Naive thymus-derived CD8-positive, alpha-beta T cell (primary cell): Measurements from ENCODE around the gene RPTOR. TPM values are rescaled to one million over a fixed set of nuclear protein-coding genes. Genes with fewer than 3 reads are reported as not detected.
"Not testable (repeated sequence)": the region's sequence is repeated elsewhere in the genome, so short reads cannot be mapped to it uniquely, and the experiment has no call there.

Experiments used
- ATAC-seq, 2 donors: fragments of 150-1000 bp; cut with Tn5 transposase in 1 of 2; sonication (Bioruptor Pico), chemical (Tn5 transposase) in 1 of 2; 1 replicate in 1 of 2; 2 replicates in 1 of 2; pipeline ENCODE4 v1.10.0; 2021; ENCODE audit warnings: mild to moderate bottlenecking in 2 of 2, moderate library complexity in 2 of 2
- POLR2A ChIA-PET: fragments of 350-600 bp; sonication (Branson Sonifier 250); formaldehyde crosslinking; loops from one replicate; lab custom pipeline; 2021; ENCODE audit warnings: antibody characterized with exemption; lab: Charles Lee
- DNase-seq, 10 donors: peaks; one replicate each; pipeline versions ENCODE4 v3.0.0 to v3.0.0-alpha.2; 2020 to 2022
- H3K27ac Mint-ChIP-seq, 10 donors: one replicate each; pipeline ENCODE4 v1.8.0; 2020 to 2022; ENCODE audit warnings: mild to moderate bottlenecking in 10 of 10, mixed read lengths in 10 of 10, moderate library complexity in 4 of 10, inconsistent platforms in 1 of 10
- H3K27me3 Mint-ChIP-seq, 5 donors: one replicate each; pipeline ENCODE4 v1.8.0; 2021 to 2022; ENCODE audit warnings: mixed read lengths in 5 of 5
- H3K36me3 Mint-ChIP-seq, 3 donors: one replicate each; pipeline ENCODE4 v1.8.0; 2020 to 2022; ENCODE audit warnings: mixed read lengths in 3 of 3, mild to moderate bottlenecking in 2 of 3, inconsistent platforms in 1 of 3
- H3K4me1 Mint-ChIP-seq, 4 donors: one replicate each; pipeline ENCODE4 v1.8.0; 2021 to 2022; ENCODE audit warnings: mixed read lengths in 4 of 4
- H3K4me3 Mint-ChIP-seq, 10 donors: one replicate each; pipeline ENCODE4 v1.8.0; 2020 to 2022; ENCODE audit warnings: mild to moderate bottlenecking in 10 of 10, mixed read lengths in 10 of 10, moderate library complexity in 6 of 10, inconsistent platforms in 1 of 10
- H3K9me3 Mint-ChIP-seq, 9 donors: one replicate each; pipeline ENCODE4 v1.8.0; 2020 to 2022; ENCODE audit warnings: mixed read lengths in 9 of 9, mild to moderate bottlenecking in 3 of 9, inconsistent platforms in 1 of 9, moderate library complexity in 1 of 9
- polyA plus RNA-seq, 3 donors: library from polyadenylated mRNA; unstranded; fragments of 300-500 nt; fragmentation: Illumina TruSeq; gene quantifications; one replicate each; pipeline ENCODE4 v1.2.3, GENCODE V29; 2021
- total RNA-seq, 8 experiments: library from RNA in 2 of 8; stranded (reverse) in 2 of 8; gene quantifications; one replicate each; pipeline ENCODE4 v1.2.3 and lab custom pipeline; 2021 to 2026

RPTOR gene
- total and polyA plus RNA-seq, 5 experiments from 2014 or later = 5.3 to 53.9 (median 10.2) TPM

- H3K36me3 Mint-ChIP-seq, H3K27me3 Mint-ChIP-seq, ATAC-seq, DNase-seq, H3K9me3 Mint-ChIP-seq: not testable (repeated sequence)
- peaks cover 22 to 72% (median 61%) of the 10 kb centered on the region in 4 donors for H3K4me1 Mint-ChIP-seq
- POLR2A ChIA-PET = interaction anchor here (2.1 kb wide), 1 partner anchor 10 kb away, joined by 8 read pairs; no protein-coding TSS in a partner anchor
- H3K27ac Mint-ChIP-seq = peak overlapping the region; percentile 63 to 94 (median 85)
- peak overlapping the region; percentile 8 to 77 (median 64) for H3K4me3 Mint-ChIP-seq
Measured at GRCh38 chr17:80764627-80765145, 220.0 kb downstream of the RPTOR start.

- ATAC-seq (peak in 1 of 2 donors; percentile 51), DNase-seq (no peak)
- Mint-ChIP-seq H3K36me3 (peaks cover 0 to 3% (median 0%) of the 10 kb centered on the region in 3 donors), H3K9me3 (no peaks in the 10 kb centered on the region), H3K27me3 (no peaks in the 10 kb centered on the region), H3K4me3 (peak overlapping the region; percentile 10 to 77 (median 64)), H3K27ac (peak overlapping the region; percentile 63 to 94 (median 84)), H3K4me1 (peaks cover 22 to 76% (median 60%) of the 10 kb centered on the region in 4 donors)
- POLR2A ChIA-PET = interaction anchor here (0.6 to 2.1 kb wide), 2 partner anchors 10 to 113 kb away, joined by 4 to 8 read pairs; no protein-coding TSS in a partner anchor
Measured at GRCh38 chr17:80765241-80765961, 220.8 kb downstream of the RPTOR start.

- H3K36me3 Mint-ChIP-seq = peaks cover 0 to 8% (median 0%) of the 10 kb centered on the region in 3 donors
- POLR2A ChIA-PET = interaction anchor here (2.1 kb wide), 1 partner anchor 9 kb away, joined by 8 read pairs; no protein-coding TSS in a partner anchor
- H3K9me3 Mint-ChIP-seq = no peaks in the 10 kb centered on the region
- H3K4me1 Mint-ChIP-seq = peaks cover 30 to 78% (median 60%) of the 10 kb centered on the region in 4 donors
- H3K27me3 Mint-ChIP-seq = no peaks in the 10 kb centered on the region
- H3K4me3 Mint-ChIP-seq = peak overlapping the region in 2 of 10 donors; percentile 9 to 64
- peak overlapping the region in 7 of 10 donors; percentile 45 to 94 (median 82) for H3K27ac Mint-ChIP-seq
- no peak for DNase-seq
- ATAC-seq = no peak
Measured at GRCh38 chr17:80766290-80766855, 221.7 kb downstream of the RPTOR start.

DNA sequence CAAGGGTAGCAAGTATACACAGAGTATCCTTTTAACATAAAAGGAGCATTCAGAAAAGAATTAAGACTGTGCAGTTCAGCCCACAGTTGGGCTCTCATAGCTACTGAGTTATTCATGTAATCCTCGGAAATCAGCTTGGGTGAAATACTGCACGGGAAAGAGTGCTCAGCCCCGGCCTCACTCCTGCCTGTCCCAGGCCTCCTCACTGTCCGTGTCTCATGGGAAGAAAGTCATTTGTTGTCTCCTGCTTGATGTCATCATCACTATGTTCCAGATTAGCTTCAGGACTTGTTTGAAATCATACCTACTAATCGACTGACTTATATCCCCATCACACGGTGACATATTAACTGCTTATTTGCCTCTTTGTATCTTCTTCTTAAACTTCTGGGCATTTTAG is 223.8 kb downstream of the RPTOR start:
- Mint-ChIP-seq H3K4me3 (no peak overlapping the region), H3K4me1 (peaks cover 26 to 75% (median 53%) of the 10 kb centered on the region in 4 donors), H3K27ac (no peak overlapping the region), H3K36me3 (peaks cover 0 to 8% (median 0%) of the 10 kb centered on the region in 3 donors), H3K9me3 (no peaks in the 10 kb centered on the region), H3K27me3 (no peaks in the 10 kb centered on the region)
- POLR2A ChIA-PET = interaction anchor here (1.0 to 1.3 kb wide), 3 partner anchors 13 to 24 kb away, joined by 3 to 5 read pairs (median 4); no protein-coding TSS in a partner anchor
- DNase-seq (no peak), ATAC-seq (no peak)

- ATAC-seq (no peak), DNase-seq (no peak)
- H3K27me3 Mint-ChIP-seq = no peaks in the 10 kb centered on the region
- no peaks in the 10 kb centered on the region for H3K9me3 Mint-ChIP-seq
- peak overlapping the region in 3 of 10 donors; percentile 19 to 46 (median 31) for H3K27ac Mint-ChIP-seq
- H3K4me3 Mint-ChIP-seq = no peak overlapping the region
- POLR2A ChIA-PET = interaction anchor here (0.5 to 1.3 kb wide), 4 partner anchors 13 to 23 kb away, joined by 3 to 5 read pairs (median 4); no protein-coding TSS in a partner anchor
- H3K36me3 Mint-ChIP-seq = peaks cover 0 to 8% (median 0%) of the 10 kb centered on the region in 3 donors
- peaks cover 26 to 78% (median 55%) of the 10 kb centered on the region in 4 donors for H3K4me1 Mint-ChIP-seq
Measured at GRCh38 chr17:80768936-80769335, 224.3 kb downstream of the RPTOR start.

DNA sequence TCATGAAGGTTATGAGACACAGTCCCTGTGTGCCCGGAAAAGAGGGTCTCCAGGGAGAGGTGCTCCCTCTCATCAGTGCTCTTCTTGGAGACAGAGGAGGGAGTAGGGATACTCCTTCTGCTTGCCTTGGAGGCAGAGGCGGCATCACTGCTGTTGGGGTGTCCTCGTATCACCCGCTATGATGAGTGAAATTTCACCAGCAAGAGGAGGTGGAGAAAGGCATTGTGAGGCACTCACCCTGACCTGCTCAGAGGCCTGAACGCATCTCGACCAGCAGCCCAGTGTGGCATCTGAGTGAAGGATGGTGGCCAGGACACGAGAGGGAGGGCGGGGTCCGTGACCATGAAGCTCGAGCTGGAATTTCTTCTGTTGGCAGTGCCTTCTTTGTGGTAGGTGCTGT is 224.9 kb downstream of the RPTOR start:
- peak overlapping the region in 2 of 10 donors; percentile 19 to 31 for H3K27ac Mint-ChIP-seq
- POLR2A ChIA-PET = interaction anchor here (0.5 to 1.3 kb wide), 3 partner anchors 12 to 20 kb away, joined by 3 to 5 read pairs (median 4); no protein-coding TSS in a partner anchor
- H3K36me3 Mint-ChIP-seq = peaks cover 0 to 8% (median 0%) of the 10 kb centered on the region in 3 donors
- H3K4me3 Mint-ChIP-seq = peak overlapping the region in 1 of 10 donors; percentile 30
- H3K9me3 Mint-ChIP-seq = no peaks in the 10 kb centered on the region
- DNase-seq = no peak
- no peak for ATAC-seq
- H3K4me1 Mint-ChIP-seq = peaks cover 29 to 83% (median 60%) of the 10 kb centered on the region in 4 donors
- no peaks in the 10 kb centered on the region for H3K27me3 Mint-ChIP-seq

DNA sequence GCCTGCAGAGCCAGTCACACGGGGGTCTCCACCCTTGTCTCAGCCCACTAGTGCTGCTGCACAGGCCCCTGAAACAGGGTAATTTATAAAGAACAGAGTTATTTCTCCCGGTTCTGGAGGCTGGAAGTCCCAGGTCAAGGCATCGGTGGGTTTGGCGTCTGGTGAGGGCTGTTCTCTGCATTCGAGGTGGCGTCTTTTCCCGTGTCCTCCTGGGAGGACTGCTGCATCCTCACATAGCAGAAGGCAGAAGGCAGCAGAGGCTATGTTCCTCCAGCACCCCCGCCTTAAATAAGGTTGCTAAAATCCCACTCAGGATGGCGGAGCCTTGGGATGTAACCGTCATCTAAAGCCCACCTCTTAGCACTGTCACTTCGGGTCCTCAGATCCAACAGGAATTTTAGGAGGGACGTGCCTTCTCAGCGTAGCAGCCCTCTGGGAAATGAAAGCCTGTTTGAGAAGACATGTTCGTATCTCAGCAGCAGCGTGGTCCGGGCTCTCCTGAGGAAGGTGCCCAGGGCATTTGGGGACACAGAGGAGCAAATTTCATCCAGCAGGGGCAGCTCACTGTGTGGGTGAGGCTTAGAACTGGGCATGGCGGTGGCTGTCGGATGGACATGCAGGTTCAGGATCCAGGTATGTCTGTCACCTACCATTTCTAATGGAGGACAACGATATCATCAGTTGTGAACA is 225.4 kb downstream of the RPTOR start:
- Mint-ChIP-seq H3K4me3 (peak overlapping the region in 3 of 10 donors; percentile 16 to 54 (median 41)), H3K27me3 (no peaks in the 10 kb centered on the region), H3K9me3 (no peaks in the 10 kb centered on the region), H3K27ac (peak overlapping the region in 5 of 10 donors; percentile 29 to 91 (median 69)), H3K4me1 (peaks cover 32 to 83% (median 60%) of the 10 kb centered on the region in 4 donors), H3K36me3 (peaks cover 0 to 8% (median 0%) of the 10 kb centered on the region in 3 donors)
- DNase-seq (no peak), ATAC-seq (no peak)
- POLR2A ChIA-PET = interaction anchor here (0.9 kb wide), 1 partner anchor 20 kb away, joined by 4 read pairs; no protein-coding TSS in a partner anchor

- ATAC-seq (no peak), DNase-seq (no peak)
- Mint-ChIP-seq H3K4me1 (peaks cover 31 to 80% (median 57%) of the 10 kb centered on the region in 4 donors), H3K9me3 (no peaks in the 10 kb centered on the region), H3K4me3 (peak overlapping the region in 5 of 10 donors; percentile 22 to 54 (median 39)), H3K27ac (peak overlapping the region in 9 of 10 donors; percentile 29 to 91 (median 66)), H3K27me3 (no peaks in the 10 kb centered on the region), H3K36me3 (peaks cover 0 to 8% (median 0%) of the 10 kb centered on the region in 3 donors)
- POLR2A ChIA-PET = interaction anchor here (0.5 to 1.3 kb wide), 4 partner anchors 9 to 406 kb away, joined by 3 to 5 read pairs (median 3); no protein-coding TSS in a partner anchor
Measured at GRCh38 chr17:80770881-80771611, 226.4 kb downstream of the RPTOR start.

GRCh38 chr17:80771612-80772005 is 227.0 kb downstream of the RPTOR start:
- ATAC-seq (no peak), DNase-seq (no peak)
- H3K27ac Mint-ChIP-seq = peak overlapping the region in 4 of 10 donors; percentile 28 to 91 (median 56)
- no peaks in the 10 kb centered on the region for H3K9me3 Mint-ChIP-seq
- peak overlapping the region in 2 of 10 donors; percentile 33 to 41 for H3K4me3 Mint-ChIP-seq
- POLR2A ChIA-PET = interaction anchor here (0.8 to 1.3 kb wide), 2 partner anchors 10 to 29 kb away, joined by 3 read pairs; no protein-coding TSS in a partner anchor
- peaks cover 31 to 77% (median 54%) of the 10 kb centered on the region in 4 donors for H3K4me1 Mint-ChIP-seq
- H3K27me3 Mint-ChIP-seq = no peaks in the 10 kb centered on the region
- H3K36me3 Mint-ChIP-seq = peaks cover 2 to 10% (median 3%) of the 10 kb centered on the region in 3 donors

GRCh38 chr17:80772906-80773242 is 228.2 kb downstream of the RPTOR start:
- peak overlapping the region; percentile 62 to 99 (median 91) for H3K27ac Mint-ChIP-seq
- H3K4me1 Mint-ChIP-seq = peaks cover 34 to 82% (median 58%) of the 10 kb centered on the region in 4 donors
- no peaks in the 10 kb centered on the region for H3K27me3 Mint-ChIP-seq
- H3K4me3 Mint-ChIP-seq = peak overlapping the region in 9 of 10 donors; percentile 16 to 87 (median 60)
- ATAC-seq = peak in 1 of 2 donors; percentile 13
- no peaks in the 10 kb centered on the region for H3K9me3 Mint-ChIP-seq
- DNase-seq = no peak
- POLR2A ChIA-PET = interaction anchor here (0.9 to 2.2 kb wide), 6 partner anchors 9 to 75 kb away, joined by 3 to 7 read pairs (median 3); no protein-coding TSS in a partner anchor
- H3K36me3 Mint-ChIP-seq = peaks cover 5 to 18% (median 14%) of the 10 kb centered on the region in 3 donors
